ENCODE results near the gene HLA-DMA. TPM values are rescaled to one million over a fixed set of nuclear protein-coding genes. Genes with fewer than 3 reads are reported as not detected.

The HLA-DMA gene
- polyA plus RNA-seq, 6 donors from 2014 or later = 1,101 to 1,557 (median 1,371) TPM

DNA sequence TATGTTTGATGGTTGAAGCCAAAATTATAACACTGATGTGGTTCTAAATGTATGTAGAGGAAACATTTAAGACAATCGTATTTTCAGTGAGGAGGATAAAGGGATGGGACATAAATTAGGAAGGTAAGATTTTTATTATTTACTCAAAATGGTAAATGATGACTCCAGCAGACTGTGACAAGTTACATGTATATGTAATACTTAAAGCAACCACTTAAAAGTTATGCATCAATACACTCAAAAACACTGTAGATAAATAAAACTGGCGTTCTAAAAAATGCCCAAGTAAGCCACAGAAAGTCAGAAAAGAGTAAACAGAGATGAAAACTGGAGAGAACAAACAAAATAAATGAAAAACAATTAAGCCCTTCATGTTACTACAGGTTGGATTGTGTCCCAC lies 30.8 kb downstream of the HLA-DMA start:
- Mint-ChIP-seq H3K27me3 (no peaks in the 10 kb centered on the region), H3K9me3 (no peaks in the 10 kb centered on the region), H3K4me3 (peak overlapping the region in 7 of 8 donors; percentile 23 to 87 (median 66)), H3K27ac (peak overlapping the region; percentile 66 to 91 (median 83)), H3K4me1 (peaks cover 38 to 69% (median 42%) of the 10 kb centered on the region in 3 donors), H3K36me3 (no peaks in the 10 kb centered on the region)
- DNase-seq = no peak
- peak; percentile 46 to 53 for ATAC-seq (ENCODE audit: low read depth in 2 of 2)

DNA sequence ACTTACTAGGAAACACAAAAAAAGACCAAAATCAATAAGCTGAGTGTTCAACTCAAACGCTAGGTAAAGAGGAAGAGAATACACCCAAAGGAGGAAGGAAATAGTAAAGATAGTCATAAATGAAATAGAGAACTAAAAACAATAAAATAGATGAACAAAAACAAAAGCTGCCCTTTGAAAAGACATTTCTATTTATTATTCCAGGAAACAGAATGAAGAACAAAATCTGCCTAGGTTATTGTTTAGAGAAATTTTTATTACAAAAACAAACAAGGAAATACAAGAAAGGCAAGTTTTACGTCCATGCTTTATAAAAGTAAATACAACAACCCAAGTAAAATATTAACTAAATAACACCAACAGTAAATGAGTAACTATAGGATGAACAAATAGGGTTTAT lies 32.2 kb downstream of the HLA-DMA start:
- H3K4me1 Mint-ChIP-seq = peaks cover 45 to 74% (median 53%) of the 10 kb centered on the region in 3 donors
- ATAC-seq (ENCODE audit: low read depth in 2 of 2) (peak; percentile 77 to 78), DNase-seq (peak; percentile 38)
- H3K9me3 Mint-ChIP-seq = no peaks in the 10 kb centered on the region
- H3K27me3 Mint-ChIP-seq = no peaks in the 10 kb centered on the region
- H3K4me3 Mint-ChIP-seq = peak overlapping the region; percentile 56 to 87 (median 72)
- H3K36me3 Mint-ChIP-seq = no peaks in the 10 kb centered on the region
- peak overlapping the region; percentile 7 to 95 (median 76) for H3K27ac Mint-ChIP-seq

DNA sequence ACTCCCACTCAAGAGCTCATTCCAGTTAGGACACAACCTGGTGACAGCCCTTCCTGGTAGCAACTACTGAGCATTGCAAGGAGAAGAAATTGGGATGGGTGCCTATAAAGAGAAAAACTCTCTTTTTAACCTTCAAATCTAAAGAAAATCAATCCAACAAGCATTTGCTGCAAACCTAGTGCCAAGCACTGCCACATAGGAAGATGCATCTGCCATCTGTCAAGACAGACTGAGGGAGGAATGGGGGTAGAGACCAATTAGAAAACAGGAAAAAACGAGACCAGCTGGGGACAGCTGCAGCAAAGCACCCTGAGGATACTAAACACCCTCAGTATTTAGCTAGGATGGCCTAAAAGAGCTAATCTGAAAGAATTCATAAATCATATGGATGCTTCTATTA lies 39.9 kb downstream of the HLA-DMA start:
- ATAC-seq (ENCODE audit: low read depth in 2 of 2) (no peak), DNase-seq (no peak)
- Mint-ChIP-seq H3K4me3 (no peak overlapping the region), H3K9me3 (no peaks in the 10 kb centered on the region), H3K27me3 (no peaks in the 10 kb centered on the region), H3K4me1 (peaks cover 28 to 38% (median 32%) of the 10 kb centered on the region in 3 donors), H3K27ac (no peak overlapping the region), H3K36me3 (no peaks in the 10 kb centered on the region)

DNA sequence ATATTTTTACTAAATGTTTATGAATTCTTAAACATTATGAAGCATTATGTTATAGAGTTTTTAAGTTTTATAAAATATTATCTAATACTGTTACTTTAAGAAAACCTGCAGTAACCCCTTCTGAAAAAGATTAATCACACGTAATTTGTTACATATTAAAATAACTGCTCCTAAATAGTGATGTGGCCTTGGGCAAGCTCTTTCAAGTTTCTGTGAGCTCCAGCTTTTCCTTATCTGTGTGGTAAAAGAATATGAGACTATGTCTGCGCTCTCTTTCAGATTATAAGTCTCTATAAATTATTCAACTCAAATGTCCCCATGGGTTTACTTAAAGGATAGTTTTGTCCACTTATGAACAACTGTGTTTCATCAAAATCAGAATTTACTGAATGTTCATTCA lies 44.0 kb downstream of the HLA-DMA start:
- ATAC-seq (ENCODE audit: low read depth in 2 of 2) (no peak), DNase-seq (no peak)
- peak overlapping the region in 1 of 8 donors; percentile 5 for H3K4me3 Mint-ChIP-seq
- H3K4me1 Mint-ChIP-seq = peaks cover 11 to 16% (median 14%) of the 10 kb centered on the region in 3 donors
- no peaks in the 10 kb centered on the region for H3K9me3 Mint-ChIP-seq
- no peak overlapping the region for H3K27ac Mint-ChIP-seq
- no peaks in the 10 kb centered on the region for H3K27me3 Mint-ChIP-seq
- H3K36me3 Mint-ChIP-seq = peaks cover 0 to 5% of the 10 kb centered on the region in 2 donors

DNA sequence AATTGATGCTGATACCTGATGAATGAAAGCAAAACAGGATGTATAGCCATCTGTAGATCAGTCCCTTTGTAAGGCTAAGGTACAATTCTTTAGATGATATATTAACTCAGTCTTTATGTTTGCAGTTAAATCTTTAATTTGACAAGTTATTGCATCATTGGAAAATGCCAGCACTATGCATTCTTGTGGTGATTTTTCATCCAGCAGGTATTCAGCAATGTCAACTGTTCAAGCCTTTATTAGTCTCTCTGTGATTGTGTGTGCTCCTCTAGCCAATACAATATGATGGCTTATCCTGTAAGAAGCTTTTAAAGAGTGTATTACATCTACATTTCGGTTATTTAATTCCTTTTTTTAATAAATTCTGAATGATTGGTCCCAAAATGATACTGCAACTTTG lies 46.4 kb downstream of the HLA-DMA start:
- ATAC-seq (ENCODE audit: low read depth in 2 of 2) (no peak), DNase-seq (no peak)
- Mint-ChIP-seq H3K27me3 (no peaks in the 10 kb centered on the region), H3K36me3 (peaks cover 0 to 7% of the 10 kb centered on the region in 2 donors), H3K9me3 (no peaks in the 10 kb centered on the region), H3K4me1 (peaks cover 8 to 24% (median 14%) of the 10 kb centered on the region in 3 donors), H3K4me3 (no peak overlapping the region), H3K27ac (no peak overlapping the region)

DNA sequence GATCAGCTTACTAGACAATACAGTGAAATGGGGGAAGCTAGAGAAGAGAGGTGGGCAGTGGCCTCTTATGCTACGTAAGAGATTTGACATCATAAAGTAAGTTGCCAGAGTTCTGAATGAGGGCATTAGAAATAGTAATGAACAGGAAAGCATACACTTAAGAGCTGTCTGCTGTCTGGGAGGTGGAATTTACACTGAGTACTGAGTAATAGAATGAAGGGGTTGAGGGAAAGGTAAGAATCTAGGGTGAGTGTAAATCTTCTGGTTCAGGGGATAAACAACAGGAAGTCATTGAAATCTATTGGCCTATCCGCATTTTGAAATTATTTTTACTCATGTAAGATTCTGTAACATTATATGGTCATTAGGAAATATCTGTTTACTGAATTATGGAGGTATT lies 47.8 kb downstream of the HLA-DMA start:
- peak overlapping the region in 2 of 8 donors; percentile 21 to 33 for H3K4me3 Mint-ChIP-seq
- peaks cover 6 to 24% (median 18%) of the 10 kb centered on the region in 3 donors for H3K4me1 Mint-ChIP-seq
- no peak for ATAC-seq (ENCODE audit: low read depth in 2 of 2)
- H3K9me3 Mint-ChIP-seq = no peaks in the 10 kb centered on the region
- H3K27me3 Mint-ChIP-seq = no peaks in the 10 kb centered on the region
- peaks cover 0 to 11% of the 10 kb centered on the region in 2 donors for H3K36me3 Mint-ChIP-seq
- DNase-seq = no peak
- peak overlapping the region in 1 of 6 donors; percentile 24 for H3K27ac Mint-ChIP-seq

DNA sequence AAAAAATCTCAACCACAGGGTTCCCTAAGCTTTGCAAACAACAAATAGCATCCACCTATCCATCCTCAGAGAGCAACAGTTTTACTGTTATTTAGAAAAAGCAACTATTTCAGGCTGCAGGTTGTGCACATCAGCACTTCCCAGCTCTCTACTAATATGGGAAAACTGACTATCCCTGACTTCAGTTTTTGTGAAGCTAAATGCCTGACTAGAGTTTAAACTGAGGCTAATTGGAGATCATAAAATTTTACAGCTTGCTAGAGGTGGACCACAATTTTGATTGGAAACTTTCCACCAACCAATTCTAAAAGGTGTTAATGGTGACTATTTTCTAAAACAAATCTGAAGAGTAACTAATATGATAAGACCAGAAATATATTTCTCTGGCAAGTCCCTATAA lies 48.9 kb downstream of the HLA-DMA start:
- no peaks in the 10 kb centered on the region for H3K27me3 Mint-ChIP-seq
- H3K4me1 Mint-ChIP-seq = peaks cover 6 to 20% (median 18%) of the 10 kb centered on the region in 3 donors
- DNase-seq (no peak), ATAC-seq (ENCODE audit: low read depth in 2 of 2) (no peak)
- no peak overlapping the region for H3K27ac Mint-ChIP-seq
- peaks cover 0 to 11% of the 10 kb centered on the region in 2 donors for H3K36me3 Mint-ChIP-seq
- no peaks in the 10 kb centered on the region for H3K9me3 Mint-ChIP-seq
- H3K4me3 Mint-ChIP-seq = no peak overlapping the region

Other genes starting within 250 kb of the HLA-DMA start
- 100 to 1,000 TPM in 3 of 6 donors, 10 to 100 TPM in 2, under 1 TPM in 1; 0.82 to 164 (median 101) TPM for gene HLA-DQA2, start 211.7 kb downstream of the HLA-DMA start, polyA plus RNA-seq (ENCODE audit: low read depth in 6 of 6)
- gene HLA-DQB2, start 189.6 kb downstream of the HLA-DMA start, polyA plus RNA-seq (ENCODE audit: low read depth in 6 of 6) = 100 to 1,000 TPM in 2 of 6 donors, 10 to 100 TPM in 2, not detected in 2; 59.3 to 118 (median 92.8) TPM
- 1,000 to 10,000 TPM in 1 of 6 donors, 100 to 1,000 TPM in 5; 669 to 1,199 (median 837) TPM for gene HLA-DOB, start 136.1 kb downstream of the HLA-DMA start, polyA plus RNA-seq (ENCODE audit: low read depth in 6 of 6)
- gene TAP2, start 114.4 kb downstream of the HLA-DMA start, polyA plus RNA-seq (ENCODE audit: low read depth in 6 of 6) = 10 to 100 TPM; 18.2 to 33.0 (median 25.4) TPM
- 100 to 1,000 TPM; 297 to 462 (median 380) TPM for gene PSMB8, start 109.0 kb downstream of the HLA-DMA start, polyA plus RNA-seq (ENCODE audit: low read depth in 6 of 6)
- gene TAP1, start 99.4 kb downstream of the HLA-DMA start, polyA plus RNA-seq (ENCODE audit: low read depth in 6 of 6) = 100 to 1,000 TPM; 106 to 215 (median 145) TPM
- 100 to 1,000 TPM; 347 to 677 (median 445) TPM for gene PSMB9, start 98.9 kb downstream of the HLA-DMA start, polyA plus RNA-seq (ENCODE audit: low read depth in 6 of 6)
- gene HLA-DMB, start 12.1 kb downstream of the HLA-DMA start, polyA plus RNA-seq (ENCODE audit: low read depth in 6 of 6) = 1,000 to 10,000 TPM; 1,171 to 1,354 (median 1,198) TPM
- 100 to 1,000 TPM in 1 of 6 donors, 10 to 100 TPM in 5; 26.9 to 148 (median 48.5) TPM for gene BRD2, start 15.5 kb upstream of the HLA-DMA start, polyA plus RNA-seq (ENCODE audit: low read depth in 6 of 6)
- gene HLA-DOA, start 56.5 kb upstream of the HLA-DMA start, polyA plus RNA-seq (ENCODE audit: low read depth in 6 of 6) = 100 to 1,000 TPM; 219 to 598 (median 388) TPM
- 1,000 to 10,000 TPM; 2,534 to 3,526 (median 2,823) TPM for gene HLA-DPA1, start 120.6 kb upstream of the HLA-DMA start, polyA plus RNA-seq (ENCODE audit: low read depth in 6 of 6)
- gene HLA-DPB1, start 122.9 kb upstream of the HLA-DMA start, polyA plus RNA-seq (ENCODE audit: low read depth in 6 of 6) = 1,000 to 10,000 TPM; 1,951 to 3,267 (median 2,600) TPM
- under 1 TPM in 2 of 6 donors, not detected in 4; 0.09 to 0.30 TPM for gene COL11A2, start 239.4 kb upstream of the HLA-DMA start, polyA plus RNA-seq (ENCODE audit: low read depth in 6 of 6)
- gene RXRB, start 247.6 kb upstream of the HLA-DMA start, polyA plus RNA-seq (ENCODE audit: low read depth in 6 of 6) = 10 to 100 TPM in 1 of 6 donors, 1 to 10 TPM in 5; 2.2 to 10.8 (median 7.4) TPM
- 10 to 100 TPM; 15.6 to 26.0 (median 17.6) TPM for gene SLC39A7, start 247.8 kb upstream of the HLA-DMA start, polyA plus RNA-seq (ENCODE audit: low read depth in 6 of 6)